ENCODE data around the gene FNDC10. TPM values are rescaled to one million over a fixed set of nuclear protein-coding genes. Genes with fewer than 3 reads are reported as not detected.

The FNDC10 gene
- total RNA-seq, 1 experiment from 2014 or later: 15.2 TPM

GRCh38 chr1:1631782-1632420, 32.0 kb upstream of the FNDC10 start, which contains the start of gene MMP23B:
TSS of gene MMP23B (plus strand) at chr1:1632173. CDS start at chr1:1632219, 46 bp downstream.
- Histone ChIP-seq H3K56ac (ENCODE audit: insufficient read length, low read depth, low read length) (no peak within 1 kb of the TSS), H3K23me2 (ENCODE audit: insufficient read length, low read depth, low read length, poor library complexity, severe bottlenecking) (peaks cover 7% of the 10 kb centered on the region), H4K91ac (ENCODE audit: insufficient read length, low read depth, low read length) (no peak within 1 kb of the TSS), H3K4ac (ENCODE audit: low read depth, low read length) (no peak within 1 kb of the TSS), H4K8ac (replicated peaks; ENCODE audit: insufficient read length, low read depth, low read length) (no peak within 1 kb of the TSS), H3K4me2 (ENCODE audit: insufficient read depth, insufficient read length, low read length) (peak within 1 kb of the TSS; percentile 40), H4K20me1 (ENCODE audit: control insufficient read depth, insufficient read depth, insufficient read length) (no peaks in the 10 kb centered on the region), H2BK20ac (ENCODE audit: low read depth, low read length, poor library complexity, severe bottlenecking) (no peak within 1 kb of the TSS), H3K79me2 (ENCODE audit: insufficient read depth, low read length) (no peaks in the 10 kb centered on the region), H3K23ac (ENCODE audit: insufficient read length, low read depth, low read length) (no peak within 1 kb of the TSS), H2BK15ac (ENCODE audit: low read depth, low read length) (no peak within 1 kb of the TSS), H3K9me3 (ENCODE audit: control insufficient read depth, low read depth, low read length) (no peaks in the 10 kb centered on the region), H2BK12ac (ENCODE audit: insufficient read length, low read depth, low read length) (no peak within 1 kb of the TSS), H3K9ac (ENCODE audit: extremely low read depth, insufficient read length, low read length) (no peak within 1 kb of the TSS), H3K27ac (ENCODE audit: insufficient read length, low read depth, low read length) (no peak within 1 kb of the TSS), H3K27me3 (ENCODE audit: insufficient read depth, low read length) (no peaks in the 10 kb centered on the region; the same call in 1 of the 2 replicates), H4K5ac (ENCODE audit: insufficient read length, low read depth, low read length) (no peak within 1 kb of the TSS), H3K14ac (ENCODE audit: insufficient read depth, low read length) (no peak within 1 kb of the TSS), H2AFZ (ENCODE audit: low read length) (no peak within 1 kb of the TSS), H2AK5ac (ENCODE audit: insufficient read length, low read length) (no peak within 1 kb of the TSS), H3K18ac (ENCODE audit: insufficient read length, low read depth, low read length) (peak within 1 kb of the TSS; percentile 64), H3K79me1 (ENCODE audit: insufficient read depth, low read depth, low read length, poor library complexity, severe bottlenecking) (no peaks in the 10 kb centered on the region), H3K4me1 (ENCODE audit: insufficient read depth, low read length) (no peaks in the 10 kb centered on the region), H2BK120ac (ENCODE audit: low read depth, low read length, poor library complexity, severe bottlenecking) (peak within 1 kb of the TSS; percentile 57), H3T11ph (ENCODE audit: low read length) (no peak within 1 kb of the TSS), H2BK5ac (ENCODE audit: insufficient read length, low read length) (no peak within 1 kb of the TSS)
- Mint-ChIP-seq H3K36me3 (ENCODE audit: insufficient read depth in 1 of 3, low read depth in 3 of 3) (peaks cover 2 to 6% (median 5%) of the 10 kb centered on the region in 3 experiments; a peak in 4 of 7 replicates), H3K27ac (no peak within 1 kb of the TSS), H3K9me3 (no peaks in the 10 kb centered on the region), H3K4me1 (peaks cover 2% of the 10 kb centered on the region in 2 experiments; a peak in 2 of 4 replicates), H3K4me3 (peak within 1 kb of the TSS; percentile 52 to 75), H3K27me3 (ENCODE audit: low read depth) (peaks cover 12% of the 10 kb centered on the region)
- TF ChIP-seq CTCF (conservative IDR thresholded peaks at IDR 0.05): no peak
- WGBS (ENCODE audit: extremely low coverage, insufficient read length, low lambda C conversion rate): no CpG with 5 or more reads among the region's 48 CpGs
- peak; percentile 67 for DNase-seq
